ENCODE measurements around the gene MCOLN2. TPM values are rescaled to one million over a fixed set of nuclear protein-coding genes. Genes with fewer than 3 reads are reported as not detected.

MCOLN2 gene
- polyA plus RNA-seq, 1 donor from 2014 or later, result not detected

GRCh38 chr1:84876353-84876752 lies 120.6 kb downstream of the MCOLN2 start:
- Histone ChIP-seq H3K36me3 (ENCODE audit: insufficient read depth, low read length) (no peaks in the 10 kb centered on the region), H4K20me1 (ENCODE audit: insufficient read depth) (no peaks in the 10 kb centered on the region), H3K4me2 (ENCODE audit: low read length) (no peak overlapping the region), H3K9ac (ENCODE audit: low read length) (no peak overlapping the region), H3K79me2 (replicated peaks; ENCODE audit: insufficient read depth, low read length) (no peaks in the 10 kb centered on the region), H3K4me3 (ENCODE audit: low read length) (no peak overlapping the region), H3K9me3 (ENCODE audit: low read length) (no peaks in the 10 kb centered on the region), H3F3A (ENCODE audit: insufficient read depth, low read length, poor library complexity, severe bottlenecking) (no peaks in the 10 kb centered on the region), H2AFZ (ENCODE audit: low read depth, low read length) (no peak overlapping the region), H3K27ac (ENCODE audit: low read length) (no peak overlapping the region), H3K27me3 (ENCODE audit: insufficient read depth, low read depth, low read length) (no peaks in the 10 kb centered on the region), H3K9me2 (ENCODE audit: insufficient read depth, low read length) (no peaks in the 10 kb centered on the region)
- TF ChIP-seq RAD21 (conservative IDR thresholded peaks at IDR 0.05) (no peak), EZH2 (IDR thresholded peaks at IDR 0.05; ENCODE audit: borderline replicate concordance, insufficient read depth, low read length, poor library complexity, severe bottlenecking) (no peak), POLR2AphosphoS5 (IDR thresholded peaks at IDR 0.05) (no peak), SMC3 (conservative IDR thresholded peaks at IDR 0.05; ENCODE audit: poor library complexity) (no peak), CTCF (IDR thresholded peaks at IDR 0.05; ENCODE audit: poor library complexity, severe bottlenecking) (no peak), EP300 (conservative IDR thresholded peaks at IDR 0.05; ENCODE audit: poor library complexity, severe bottlenecking) (no peak), TAF1 (IDR thresholded peaks at IDR 0.05; ENCODE audit: low read depth) (no peak), MXI1 (conservative IDR thresholded peaks at IDR 0.05; ENCODE audit: poor library complexity, severe bottlenecking) (no peak)
- TF ChIP-seq, protein P1, sequence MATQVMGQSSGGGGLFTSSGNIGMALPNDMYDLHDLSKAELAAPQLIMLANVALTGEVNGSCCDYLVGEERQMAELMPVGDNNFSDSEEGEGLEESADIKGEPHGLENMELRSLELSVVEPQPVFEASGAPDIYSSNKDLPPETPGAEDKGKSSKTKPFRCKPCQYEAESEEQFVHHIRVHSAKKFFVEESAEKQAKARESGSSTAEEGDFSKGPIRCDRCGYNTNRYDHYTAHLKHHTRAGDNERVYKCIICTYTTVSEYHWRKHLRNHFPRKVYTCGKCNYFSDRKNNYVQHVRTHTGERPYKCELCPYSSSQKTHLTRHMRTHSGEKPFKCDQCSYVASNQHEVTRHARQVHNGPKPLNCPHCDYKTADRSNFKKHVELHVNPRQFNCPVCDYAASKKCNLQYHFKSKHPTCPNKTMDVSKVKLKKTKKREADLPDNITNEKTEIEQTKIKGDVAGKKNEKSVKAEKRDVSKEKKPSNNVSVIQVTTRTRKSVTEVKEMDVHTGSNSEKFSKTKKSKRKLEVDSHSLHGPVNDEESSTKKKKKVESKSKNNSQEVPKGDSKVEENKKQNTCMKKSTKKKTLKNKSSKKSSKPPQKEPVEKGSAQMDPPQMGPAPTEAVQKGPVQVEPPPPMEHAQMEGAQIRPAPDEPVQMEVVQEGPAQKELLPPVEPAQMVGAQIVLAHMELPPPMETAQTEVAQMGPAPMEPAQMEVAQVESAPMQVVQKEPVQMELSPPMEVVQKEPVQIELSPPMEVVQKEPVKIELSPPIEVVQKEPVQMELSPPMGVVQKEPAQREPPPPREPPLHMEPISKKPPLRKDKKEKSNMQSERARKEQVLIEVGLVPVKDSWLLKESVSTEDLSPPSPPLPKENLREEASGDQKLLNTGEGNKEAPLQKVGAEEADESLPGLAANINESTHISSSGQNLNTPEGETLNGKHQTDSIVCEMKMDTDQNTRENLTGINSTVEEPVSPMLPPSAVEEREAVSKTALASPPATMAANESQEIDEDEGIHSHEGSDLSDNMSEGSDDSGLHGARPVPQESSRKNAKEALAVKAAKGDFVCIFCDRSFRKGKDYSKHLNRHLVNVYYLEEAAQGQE (IDR thresholded peaks at IDR 0.05; ENCODE audit: borderline replicate concordance), result no peak

Other genes starting within 250 kb of the MCOLN2 start
- 0.54 TPM in 1 of 2 replicates, not detected in the other for gene LPAR3, start 103.9 kb downstream of the MCOLN2 start, polyA plus RNA-seq
- gene MCOLN3, start 51.4 kb upstream of the MCOLN2 start, polyA plus RNA-seq, result 0.20 TPM in 1 of 2 replicates, not detected in the other
- gene SYDE2, start 203.9 kb upstream of the MCOLN2 start, polyA plus RNA-seq, result 0.66 and 0.90 TPM in 2 replicates